ENCODE data around the gene STX2.

Gene STX2

DNA sequence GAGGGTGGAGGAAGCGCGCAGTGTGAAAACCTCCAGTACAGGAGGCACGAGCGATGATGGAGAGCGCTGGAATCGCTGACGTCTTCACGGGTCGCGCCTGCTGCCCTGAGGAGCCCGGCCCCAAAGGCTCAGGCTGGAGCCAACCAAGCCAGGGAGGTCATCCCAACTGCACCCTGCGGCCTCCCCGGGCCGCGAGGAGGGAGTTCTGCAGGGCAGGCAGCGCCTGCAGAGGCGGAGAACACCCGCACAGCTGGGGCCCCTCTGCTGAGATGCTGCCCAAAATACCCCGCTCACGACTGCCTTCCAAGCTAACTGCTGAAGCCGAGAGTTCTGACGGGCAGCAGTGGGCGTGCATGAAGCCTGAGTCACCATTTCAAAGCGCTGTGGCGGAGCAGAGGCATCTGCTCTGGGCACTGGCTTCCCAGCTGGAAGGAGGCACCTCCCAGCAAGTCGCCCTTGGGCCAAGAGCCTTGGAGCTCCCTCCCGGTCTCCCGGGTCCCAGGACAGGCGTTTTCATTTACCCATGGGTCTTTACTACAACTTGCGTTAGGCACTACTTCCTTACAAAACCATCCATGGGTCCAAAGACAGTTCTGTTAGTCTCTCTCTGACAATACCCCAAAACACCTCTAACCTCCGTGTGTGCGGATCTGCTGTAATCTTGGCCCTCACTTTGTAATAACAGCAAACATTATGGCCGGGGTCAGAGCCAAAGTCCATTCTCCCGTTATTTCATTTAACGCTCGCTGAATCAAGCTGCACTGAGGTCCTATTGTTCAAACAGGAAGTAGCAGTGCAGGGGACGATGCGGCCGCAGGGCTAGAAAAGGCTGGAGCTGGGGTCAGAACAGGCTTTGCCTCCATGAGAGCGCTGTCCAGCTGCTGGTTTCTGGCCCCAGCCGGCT is 62.8 kb downstream of the STX2 start:
- Histone ChIP-seq H3K9me3 (ENCODE audit: control insufficient read depth, low read depth, low read length) (no peaks in the 10 kb centered on the region), H3K27ac (ENCODE audit: low read length) (no peak overlapping the region), H3K9ac (ENCODE audit: low read length) (no peak overlapping the region), H3K36me3 (ENCODE audit: control insufficient read depth, low read depth, low read length) (no peaks in the 10 kb centered on the region), H3K4me3 (ENCODE audit: low read length) (peak overlapping the region; percentile 57), H3K27me3 (ENCODE audit: control insufficient read depth, insufficient read depth, low read length) (peaks cover 15% of the 10 kb centered on the region), H3K4me1 (ENCODE audit: control insufficient read depth, low read depth, low read length) (peaks cover 6% of the 10 kb centered on the region)

DNA sequence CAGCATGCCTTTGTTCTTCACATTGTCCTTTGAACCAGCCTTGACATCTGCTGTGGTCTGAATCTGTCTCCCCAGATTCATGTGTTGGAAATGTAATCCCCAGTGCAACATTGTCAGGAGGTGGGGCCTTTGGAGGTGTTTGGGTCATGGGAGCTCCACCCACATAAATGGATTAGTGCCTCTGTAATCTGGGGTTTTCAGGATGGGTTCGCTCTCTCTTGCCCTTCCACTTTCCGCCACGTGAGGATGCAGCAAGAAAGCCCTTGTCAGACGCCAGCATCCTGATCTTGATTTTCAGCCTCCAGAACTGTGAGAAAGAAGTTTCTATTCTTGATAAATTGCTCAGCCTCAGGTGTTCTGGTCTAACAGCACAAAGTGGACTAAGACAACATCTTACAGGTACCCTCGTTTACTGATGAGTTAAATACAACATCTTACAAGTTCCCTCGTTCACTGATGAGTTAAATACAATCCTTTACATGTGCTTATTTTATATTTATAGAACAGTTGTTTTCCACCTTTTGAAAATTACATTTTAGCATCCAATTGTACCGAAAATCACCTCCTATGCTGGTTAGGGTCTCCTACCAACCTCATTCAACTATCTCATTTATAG is 68.5 kb downstream of the STX2 start:
- no peak overlapping the region for H3K9ac ChIP-seq (ENCODE audit: low read length)
- peaks cover 8% of the 10 kb centered on the region for H3K27me3 ChIP-seq (ENCODE audit: control insufficient read depth, insufficient read depth, low read length)
- no peaks in the 10 kb centered on the region for H3K36me3 ChIP-seq (ENCODE audit: control insufficient read depth, low read depth, low read length)
- no peaks in the 10 kb centered on the region for H3K4me1 ChIP-seq (ENCODE audit: control insufficient read depth, low read depth, low read length)
- peaks cover under 1% of the 10 kb centered on the region for H3K9me3 ChIP-seq (ENCODE audit: control insufficient read depth, low read depth, low read length)
- no peak overlapping the region for H3K27ac ChIP-seq (ENCODE audit: low read length)
- no peak overlapping the region for H3K4me3 ChIP-seq (ENCODE audit: low read length)

GRCh38 chr12:130768120-130768519 is 70.9 kb downstream of the STX2 start:
- H3K27me3 ChIP-seq (ENCODE audit: control insufficient read depth, insufficient read depth, low read length) = no peaks in the 10 kb centered on the region

GRCh38 chr12:130766470-130766869 is 72.6 kb downstream of the STX2 start:
- H3K4me3 ChIP-seq (ENCODE audit: low read length) = no peak overlapping the region
- peaks cover 10% of the 10 kb centered on the region for H3K9me3 ChIP-seq (ENCODE audit: control insufficient read depth, low read depth, low read length)
- no peak overlapping the region for H3K27ac ChIP-seq (ENCODE audit: low read length)
- no peak overlapping the region for H3K9ac ChIP-seq (ENCODE audit: low read length)
- no peaks in the 10 kb centered on the region for H3K36me3 ChIP-seq (ENCODE audit: control insufficient read depth, low read depth, low read length)
- H3K27me3 ChIP-seq (ENCODE audit: control insufficient read depth, insufficient read depth, low read length) = no peaks in the 10 kb centered on the region
- no peaks in the 10 kb centered on the region for H3K4me1 ChIP-seq (ENCODE audit: control insufficient read depth, low read depth, low read length)

More at GRCh38 chr12:130768120-130768519, 70.9 kb downstream of the STX2 start:
- H3K4me1 ChIP-seq (ENCODE audit: control insufficient read depth, low read depth, low read length) = no peaks in the 10 kb centered on the region
- H3K36me3 ChIP-seq (ENCODE audit: control insufficient read depth, low read depth, low read length) = no peaks in the 10 kb centered on the region
- peaks cover 10% of the 10 kb centered on the region for H3K9me3 ChIP-seq (ENCODE audit: control insufficient read depth, low read depth, low read length)
- no peak overlapping the region for H3K9ac ChIP-seq (ENCODE audit: low read length)
- no peak overlapping the region for H3K27ac ChIP-seq (ENCODE audit: low read length)
- no peak overlapping the region for H3K4me3 ChIP-seq (ENCODE audit: low read length)

DNA sequence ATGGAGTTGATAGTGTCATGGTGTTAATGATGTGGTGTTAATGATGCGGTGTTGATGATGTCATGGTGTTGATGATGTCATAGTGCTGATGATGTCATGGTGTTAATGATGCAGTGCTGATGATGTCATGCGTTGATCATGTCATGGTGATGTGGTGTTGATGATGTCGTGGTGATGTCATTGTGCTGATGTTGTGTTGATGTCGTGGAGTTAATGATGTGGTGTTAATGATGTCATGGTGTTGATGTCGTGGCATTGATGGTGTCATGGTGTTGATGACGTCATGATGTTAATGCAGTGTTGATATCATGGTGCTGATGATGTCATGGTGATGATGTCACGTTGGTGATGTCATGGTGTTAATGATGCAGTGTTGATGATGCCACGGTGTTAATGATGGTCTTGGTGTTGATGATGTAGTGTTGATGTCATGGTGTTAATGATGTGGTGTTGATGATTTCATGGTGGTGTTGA is 73.8 kb downstream of the STX2 start:
- H3K9ac ChIP-seq (ENCODE audit: low read length) = no peak overlapping the region
- H3K27me3 ChIP-seq (ENCODE audit: control insufficient read depth, insufficient read depth, low read length) = no peaks in the 10 kb centered on the region
- peaks cover 10% of the 10 kb centered on the region for H3K9me3 ChIP-seq (ENCODE audit: control insufficient read depth, low read depth, low read length)
- H3K27ac ChIP-seq (ENCODE audit: low read length) = no peak overlapping the region
- H3K4me3 ChIP-seq (ENCODE audit: low read length) = no peak overlapping the region
- no peaks in the 10 kb centered on the region for H3K36me3 ChIP-seq (ENCODE audit: control insufficient read depth, low read depth, low read length)
- no peaks in the 10 kb centered on the region for H3K4me1 ChIP-seq (ENCODE audit: control insufficient read depth, low read depth, low read length)

DNA sequence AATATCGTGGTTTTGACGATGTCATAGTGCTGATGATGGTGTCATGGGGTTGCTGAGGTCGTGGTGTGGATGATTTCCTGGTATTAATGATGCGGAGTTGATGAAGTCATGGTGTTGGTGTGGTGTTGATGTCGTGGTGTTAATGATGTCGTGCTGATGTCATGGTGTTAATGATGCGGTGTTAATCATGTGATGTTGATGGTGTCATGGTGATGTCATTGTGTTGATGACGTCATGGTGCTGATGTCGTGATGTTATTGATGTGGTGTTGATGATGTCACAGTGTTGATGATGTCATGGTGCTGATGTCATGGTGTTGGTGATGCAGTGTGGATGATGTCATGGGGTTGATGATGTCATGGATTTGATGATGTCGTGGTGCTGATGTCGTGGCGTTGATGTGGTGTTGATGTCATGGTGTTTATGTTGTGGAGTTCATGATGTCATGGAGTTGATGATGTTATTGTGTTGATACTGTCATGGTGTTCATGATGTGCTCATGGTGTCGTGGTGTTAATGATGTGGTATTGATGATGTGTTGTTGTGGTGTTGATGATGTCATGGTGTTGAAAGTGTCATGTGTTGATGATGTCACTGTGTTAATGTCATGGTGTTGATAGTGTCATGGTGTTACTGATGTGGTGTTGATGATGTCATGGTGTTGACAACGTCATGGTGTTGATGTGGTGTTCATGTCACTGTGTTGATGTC is 74.4 kb downstream of the STX2 start:
- peaks cover 10% of the 10 kb centered on the region for H3K9me3 ChIP-seq (ENCODE audit: control insufficient read depth, low read depth, low read length)
- no peaks in the 10 kb centered on the region for H3K4me1 ChIP-seq (ENCODE audit: control insufficient read depth, low read depth, low read length)
- H3K36me3 ChIP-seq (ENCODE audit: control insufficient read depth, low read depth, low read length) = no peaks in the 10 kb centered on the region
- no peak overlapping the region for H3K4me3 ChIP-seq (ENCODE audit: low read length)
- no peak overlapping the region for H3K27ac ChIP-seq (ENCODE audit: low read length)
- no peaks in the 10 kb centered on the region for H3K27me3 ChIP-seq (ENCODE audit: control insufficient read depth, insufficient read depth, low read length)
- H3K9ac ChIP-seq (ENCODE audit: low read length) = no peak overlapping the region

DNA sequence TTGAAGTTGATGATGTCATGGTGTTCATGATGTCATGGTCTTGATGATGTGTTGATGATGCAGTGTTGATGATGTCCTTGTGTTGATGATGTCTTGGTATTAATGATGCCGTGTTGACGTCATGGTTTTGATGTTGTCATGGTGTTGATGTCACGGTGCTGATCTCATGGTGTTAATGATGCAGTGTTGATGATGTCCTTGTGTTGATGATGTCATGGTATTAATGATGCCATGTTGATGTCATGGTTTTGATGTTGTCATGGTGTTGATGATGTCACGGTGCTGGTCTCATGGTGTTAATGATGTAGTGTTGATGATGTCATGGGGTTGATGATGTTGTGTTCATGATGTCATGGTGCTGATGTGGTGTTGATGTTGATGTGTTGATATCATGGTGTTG is 75.0 kb downstream of the STX2 start:
- Histone ChIP-seq H3K27ac (ENCODE audit: low read length) (no peak overlapping the region), H3K36me3 (ENCODE audit: control insufficient read depth, low read depth, low read length) (no peaks in the 10 kb centered on the region), H3K4me1 (ENCODE audit: control insufficient read depth, low read depth, low read length) (no peaks in the 10 kb centered on the region), H3K27me3 (ENCODE audit: control insufficient read depth, insufficient read depth, low read length) (no peaks in the 10 kb centered on the region), H3K9ac (ENCODE audit: low read length) (no peak overlapping the region), H3K9me3 (ENCODE audit: control insufficient read depth, low read depth, low read length) (peaks cover 10% of the 10 kb centered on the region), H3K4me3 (ENCODE audit: low read length) (no peak overlapping the region)

DNA sequence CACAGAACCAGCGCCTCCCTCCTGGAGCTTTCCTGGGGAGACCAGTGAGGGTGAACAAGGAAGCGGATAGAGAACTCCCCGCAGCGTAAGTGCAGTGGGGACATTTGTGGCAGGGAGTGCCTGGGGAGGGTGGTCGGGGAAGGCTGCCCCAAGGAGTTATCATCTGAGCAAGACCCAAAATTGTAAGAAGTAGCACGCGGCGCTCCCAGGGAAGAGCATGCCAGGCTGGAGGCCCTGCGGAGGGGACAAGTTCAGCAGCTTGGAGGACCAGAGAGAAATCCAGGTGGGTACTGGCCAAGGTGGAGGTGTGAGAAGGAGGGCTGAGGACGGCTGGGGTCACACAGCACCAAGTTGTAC is 76.8 kb downstream of the STX2 start:
- Histone ChIP-seq H3K9me3 (ENCODE audit: control insufficient read depth, low read depth, low read length) (peaks cover 10% of the 10 kb centered on the region), H3K36me3 (ENCODE audit: control insufficient read depth, low read depth, low read length) (no peaks in the 10 kb centered on the region), H3K27me3 (ENCODE audit: control insufficient read depth, insufficient read depth, low read length) (no peaks in the 10 kb centered on the region), H3K9ac (ENCODE audit: low read length) (no peak overlapping the region), H3K27ac (ENCODE audit: low read length) (no peak overlapping the region), H3K4me3 (ENCODE audit: low read length) (no peak overlapping the region), H3K4me1 (ENCODE audit: control insufficient read depth, low read depth, low read length) (no peaks in the 10 kb centered on the region)

DNA sequence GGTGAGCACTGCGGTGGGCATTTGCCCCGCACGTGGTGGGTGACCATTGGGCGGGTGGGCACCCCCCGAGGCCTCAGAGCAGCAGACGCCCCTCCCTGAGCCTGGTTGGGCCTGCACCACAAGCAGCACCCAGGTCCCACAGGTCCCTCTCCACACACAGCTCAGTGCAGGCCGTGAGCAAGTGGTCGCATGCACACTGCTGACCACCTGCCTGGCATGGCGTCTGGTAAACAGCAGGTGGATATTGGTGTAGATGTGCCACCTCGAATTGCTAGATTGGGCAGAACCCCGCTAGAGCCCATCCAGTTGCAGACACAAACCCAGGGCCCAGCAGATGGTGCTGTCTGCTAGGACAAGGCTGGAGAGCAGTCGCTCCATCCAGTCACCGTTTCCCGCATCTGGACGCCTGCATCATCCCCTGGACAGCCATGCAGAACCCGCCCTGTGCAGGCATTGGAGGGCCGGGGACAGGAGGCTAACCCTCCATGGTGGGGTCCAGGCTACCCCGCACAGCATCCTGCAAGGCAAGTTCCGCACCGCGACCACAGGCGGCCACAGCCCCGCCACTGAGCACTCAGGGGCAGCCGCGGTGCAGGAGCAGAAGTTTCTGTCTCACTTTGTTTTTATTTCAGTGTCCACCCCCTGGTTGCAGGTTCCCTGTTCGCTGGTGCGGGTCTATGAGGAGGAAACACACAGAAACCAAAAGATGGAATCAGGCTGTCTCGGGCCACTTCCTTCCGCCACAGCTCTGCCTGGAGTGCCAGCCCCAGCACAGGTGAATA is 77.3 kb downstream of the STX2 start:
- Histone ChIP-seq H3K9ac (ENCODE audit: low read length) (no peak overlapping the region), H3K36me3 (ENCODE audit: control insufficient read depth, low read depth, low read length) (no peaks in the 10 kb centered on the region), H3K4me1 (ENCODE audit: control insufficient read depth, low read depth, low read length) (no peaks in the 10 kb centered on the region), H3K4me3 (ENCODE audit: low read length) (no peak overlapping the region), H3K27me3 (ENCODE audit: control insufficient read depth, insufficient read depth, low read length) (no peaks in the 10 kb centered on the region), H3K9me3 (ENCODE audit: control insufficient read depth, low read depth, low read length) (peaks cover 10% of the 10 kb centered on the region), H3K27ac (ENCODE audit: low read length) (no peak overlapping the region)

DNA sequence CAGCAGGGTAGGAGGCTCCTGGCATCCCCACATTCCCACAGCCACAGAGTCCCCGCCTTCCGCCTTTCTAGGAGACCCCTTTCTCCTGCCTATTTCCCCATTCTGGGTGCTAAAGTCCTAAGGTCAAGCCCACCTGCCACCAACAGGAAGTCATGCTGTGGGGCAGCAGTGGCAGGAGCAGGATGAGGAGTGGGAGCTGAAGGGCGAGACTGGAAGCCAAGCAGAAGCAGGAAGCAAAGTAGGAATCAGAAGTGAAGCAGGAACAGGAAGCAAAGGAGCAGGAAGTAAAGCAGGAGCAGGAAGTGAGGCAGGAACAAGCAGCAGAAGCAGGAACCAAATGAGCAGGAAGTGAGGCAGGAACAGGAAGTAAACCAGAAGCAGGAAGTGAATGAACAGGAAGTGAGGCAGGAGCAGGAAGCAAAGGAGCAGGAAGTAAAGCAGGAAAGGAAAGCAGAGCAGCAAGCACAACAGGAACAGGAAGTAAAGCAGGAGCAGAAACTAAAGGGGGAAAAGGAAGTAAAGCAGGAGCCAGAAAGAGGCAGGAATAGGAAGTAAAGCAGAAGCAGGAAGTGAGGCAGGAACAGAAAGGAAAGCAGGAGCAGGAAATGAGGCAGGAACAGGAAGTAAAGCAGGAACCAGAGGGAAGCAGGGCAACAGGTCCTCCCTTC is 84.7 kb downstream of the STX2 start:
- no peak overlapping the region for H3K27ac ChIP-seq (ENCODE audit: low read length)
- H3K4me3 ChIP-seq (ENCODE audit: low read length) = no peak overlapping the region
- no peaks in the 10 kb centered on the region for H3K27me3 ChIP-seq (ENCODE audit: control insufficient read depth, insufficient read depth, low read length)
- H3K36me3 ChIP-seq (ENCODE audit: control insufficient read depth, low read depth, low read length) = no peaks in the 10 kb centered on the region
- H3K9ac ChIP-seq (ENCODE audit: low read length) = no peak overlapping the region
- H3K9me3 ChIP-seq (ENCODE audit: control insufficient read depth, low read depth, low read length) = no peaks in the 10 kb centered on the region
- H3K4me1 ChIP-seq (ENCODE audit: control insufficient read depth, low read depth, low read length) = no peaks in the 10 kb centered on the region
